ENCODE data around the gene MACROD2.

The MACROD2 gene

DNA sequence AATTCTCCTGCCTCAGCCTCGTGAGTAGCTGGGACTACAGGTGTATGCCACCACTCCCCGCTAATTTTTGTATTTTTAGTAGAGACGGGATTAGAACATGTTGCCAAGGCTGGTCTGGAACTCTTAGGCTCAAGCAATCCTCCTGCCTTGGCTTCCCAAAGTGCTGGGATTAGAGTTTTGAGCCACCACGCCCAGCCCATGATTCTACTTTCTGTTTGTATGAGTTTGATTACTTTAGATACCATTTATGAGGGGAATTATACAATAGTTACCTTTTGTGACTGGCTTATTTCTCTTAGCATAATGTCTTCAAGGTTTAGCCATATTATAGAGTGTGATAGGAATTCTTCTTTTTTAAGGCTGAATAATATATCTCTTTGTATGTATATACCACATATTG is 897.5 kb downstream of the MACROD2 start:
- peaks cover 10% of the 10 kb centered on the region for H3K9me3 Mint-ChIP-seq (ENCODE audit: low read depth)
- H3K36me3 Mint-ChIP-seq = no peaks in the 10 kb centered on the region
- no peak overlapping the region for H3K4me3 Mint-ChIP-seq
- H3K27ac Mint-ChIP-seq = no peak overlapping the region
- H3K27me3 Mint-ChIP-seq = no peaks in the 10 kb centered on the region
- H3K4me1 Mint-ChIP-seq (ENCODE audit: low read depth) = no peaks in the 10 kb centered on the region

DNA sequence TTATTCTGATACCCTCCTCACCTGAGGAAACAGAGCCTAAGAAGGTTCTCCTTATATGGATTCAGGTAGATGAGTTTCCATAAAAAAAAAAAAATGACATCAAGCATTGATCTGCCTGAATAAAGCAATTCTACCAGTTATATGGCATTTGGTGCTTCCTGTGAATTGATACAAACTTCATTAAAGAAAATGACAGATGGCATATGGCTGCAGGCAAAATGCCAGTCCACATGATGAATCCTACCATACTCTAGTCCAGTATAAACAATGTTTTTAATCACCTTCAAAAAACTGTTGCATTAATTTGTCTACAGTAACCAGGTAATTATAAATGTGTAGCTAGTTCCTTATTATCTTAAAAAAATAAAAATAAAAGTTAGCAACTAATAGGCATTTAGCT is 901.3 kb downstream of the MACROD2 start:
- no peak overlapping the region for H3K27ac Mint-ChIP-seq

DNA sequence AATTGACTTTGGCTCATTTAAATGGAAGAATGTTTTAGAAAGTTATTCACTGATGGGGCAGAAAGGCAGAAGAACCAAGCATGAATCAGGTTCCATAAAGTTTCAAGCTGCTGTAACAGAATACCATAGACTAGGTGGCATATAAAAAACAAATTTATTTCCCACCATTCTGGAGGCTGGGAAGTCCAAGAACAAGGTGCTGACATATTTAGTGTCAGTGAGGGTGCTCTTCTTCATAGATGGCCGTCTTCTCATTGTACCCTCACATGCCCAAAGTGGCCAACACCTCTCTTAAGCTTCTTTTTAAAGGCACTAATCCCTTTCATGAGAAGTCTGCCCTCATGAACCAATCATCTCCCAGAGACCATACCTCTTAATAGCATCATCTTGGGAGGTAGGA is 902.3 kb downstream of the MACROD2 start:
- Mint-ChIP-seq H3K4me1 (ENCODE audit: low read depth) (no peaks in the 10 kb centered on the region), H3K27me3 (no peaks in the 10 kb centered on the region), H3K27ac (no peak overlapping the region), H3K36me3 (no peaks in the 10 kb centered on the region), H3K4me3 (no peak overlapping the region), H3K9me3 (ENCODE audit: low read depth) (peaks cover 3% of the 10 kb centered on the region)

More for the DNA sequence above, 901.3 kb downstream of the MACROD2 start:
- Mint-ChIP-seq H3K36me3 (no peaks in the 10 kb centered on the region), H3K4me1 (ENCODE audit: low read depth) (no peaks in the 10 kb centered on the region), H3K27me3 (no peaks in the 10 kb centered on the region), H3K9me3 (ENCODE audit: low read depth) (peaks cover 3% of the 10 kb centered on the region), H3K4me3 (no peak overlapping the region)

DNA sequence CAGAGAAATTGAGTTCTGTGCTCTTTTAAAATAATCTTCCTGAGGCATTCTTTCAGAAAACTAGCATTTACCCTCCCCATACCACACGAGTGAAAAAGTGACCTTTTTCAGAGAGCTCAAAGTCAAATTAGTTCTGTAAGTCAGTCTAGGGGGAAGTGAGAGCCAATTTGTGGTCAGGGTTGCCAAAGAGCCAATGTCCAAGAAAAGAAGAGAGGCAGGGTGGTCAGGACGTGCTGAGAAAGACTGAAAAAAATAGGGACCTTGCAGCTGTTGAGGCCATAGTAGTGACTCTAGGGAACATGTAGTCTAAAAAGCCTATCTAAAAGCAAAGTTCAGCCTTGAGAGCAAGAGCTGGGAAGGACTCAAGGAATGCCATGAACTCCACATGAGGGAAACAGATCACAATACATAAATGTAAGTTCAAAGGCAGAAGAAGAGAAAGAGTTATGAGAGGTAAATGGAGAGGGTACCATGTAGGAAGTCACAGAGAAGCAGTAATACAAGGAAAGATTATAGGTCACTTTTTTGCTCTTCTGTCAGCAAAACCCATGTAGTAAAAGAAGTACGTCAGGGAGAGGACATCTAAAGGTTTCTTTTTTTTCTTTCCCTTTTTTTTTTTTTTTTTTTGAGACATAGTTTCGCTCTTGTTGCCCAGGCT is 907.2 kb downstream of the MACROD2 start:
- Mint-ChIP-seq H3K4me3 (no peak overlapping the region), H3K36me3 (no peaks in the 10 kb centered on the region), H3K27me3 (no peaks in the 10 kb centered on the region), H3K9me3 (ENCODE audit: low read depth) (peaks cover 8% of the 10 kb centered on the region), H3K27ac (no peak overlapping the region), H3K4me1 (ENCODE audit: low read depth) (no peaks in the 10 kb centered on the region)

DNA sequence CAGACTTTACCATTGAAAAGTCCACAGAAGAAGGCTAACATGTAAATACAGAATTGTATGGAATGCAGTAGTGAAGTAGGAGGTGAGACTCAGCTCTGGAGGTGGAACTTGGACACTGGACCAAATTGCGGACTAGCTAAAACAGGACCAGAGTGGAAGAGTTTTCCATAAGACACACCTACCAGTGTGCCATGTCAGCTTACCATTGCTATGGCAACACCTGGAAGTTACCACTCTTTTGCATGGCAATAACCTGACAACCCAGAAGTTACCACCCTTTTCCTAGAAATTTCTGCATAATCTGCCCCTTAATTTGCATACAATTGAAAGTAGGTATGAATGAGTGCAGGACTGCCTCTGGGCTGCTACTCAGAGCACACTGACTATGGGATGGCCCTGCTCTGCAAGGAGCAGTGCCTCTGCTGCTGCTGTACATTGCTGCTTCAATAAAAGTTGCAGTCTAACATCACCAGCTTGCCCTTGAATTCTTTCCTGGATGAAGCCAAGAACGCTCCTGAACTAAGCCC is 911.7 kb downstream of the MACROD2 start:
- no peak overlapping the region for H3K27ac Mint-ChIP-seq
- H3K4me1 Mint-ChIP-seq (ENCODE audit: low read depth) = no peaks in the 10 kb centered on the region
- no peak overlapping the region for H3K4me3 Mint-ChIP-seq
- H3K9me3 Mint-ChIP-seq (ENCODE audit: low read depth) = peaks cover 8% of the 10 kb centered on the region
- H3K36me3 Mint-ChIP-seq = no peaks in the 10 kb centered on the region
- no peaks in the 10 kb centered on the region for H3K27me3 Mint-ChIP-seq

DNA sequence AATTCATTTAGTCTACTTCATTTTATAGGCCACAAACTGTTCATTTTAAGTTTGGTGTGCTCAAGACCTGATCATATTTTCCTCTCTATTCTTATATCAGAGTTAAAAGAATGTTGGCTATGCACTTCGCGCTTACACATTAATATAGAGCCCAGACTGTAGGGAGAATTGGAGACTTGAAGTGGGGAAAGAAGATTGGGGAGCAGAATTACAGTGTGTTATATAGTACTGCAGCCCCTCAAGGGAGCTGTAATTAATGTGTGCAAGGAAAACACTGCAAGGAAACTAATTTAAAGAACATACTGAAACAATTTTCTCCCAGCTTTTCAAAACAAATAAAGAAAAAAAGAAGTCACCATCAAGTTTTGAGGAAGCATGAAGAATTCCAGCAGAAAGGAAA is 914.8 kb downstream of the MACROD2 start:
- no peaks in the 10 kb centered on the region for H3K4me1 Mint-ChIP-seq (ENCODE audit: low read depth)
- H3K27ac Mint-ChIP-seq = no peak overlapping the region
- no peaks in the 10 kb centered on the region for H3K36me3 Mint-ChIP-seq
- no peak overlapping the region for H3K4me3 Mint-ChIP-seq
- no peaks in the 10 kb centered on the region for H3K27me3 Mint-ChIP-seq
- H3K9me3 Mint-ChIP-seq (ENCODE audit: low read depth) = no peaks in the 10 kb centered on the region

DNA sequence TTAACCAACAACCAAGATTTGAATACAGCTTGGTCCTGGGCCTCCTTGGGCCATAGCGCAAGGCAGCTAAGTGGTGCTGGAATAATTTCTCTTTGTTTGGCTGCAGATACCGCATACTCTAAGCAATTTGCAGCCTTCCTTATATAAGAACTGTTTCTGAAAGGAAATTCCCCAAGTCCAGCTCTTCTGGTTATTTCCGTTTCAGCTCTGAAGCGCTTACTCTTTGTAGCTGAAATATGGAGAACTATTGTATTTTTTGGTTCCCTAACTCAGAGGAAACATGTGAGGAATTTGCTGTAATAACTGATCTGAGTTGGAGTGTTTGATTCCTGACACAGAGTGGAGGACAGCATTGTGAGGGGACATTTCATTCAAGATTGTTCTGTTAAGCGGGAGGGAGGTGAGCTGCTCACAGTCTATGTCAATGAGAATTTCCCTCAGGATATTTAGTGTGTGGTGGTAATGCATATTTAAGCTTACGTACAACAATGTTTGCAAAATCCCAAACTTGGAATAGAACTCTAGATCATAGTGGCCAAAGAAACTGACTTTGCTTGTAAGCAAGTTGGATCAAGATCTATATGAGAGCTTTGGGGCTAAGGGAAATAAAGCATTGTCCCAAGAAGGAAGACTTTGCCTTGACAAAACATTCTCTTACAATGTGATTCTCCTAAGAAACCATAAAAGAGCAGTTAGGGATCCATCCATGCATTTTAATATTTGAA is 918.7 kb downstream of the MACROD2 start:
- no peaks in the 10 kb centered on the region for H3K9me3 Mint-ChIP-seq (ENCODE audit: low read depth)
- H3K36me3 Mint-ChIP-seq = no peaks in the 10 kb centered on the region
- no peaks in the 10 kb centered on the region for H3K27me3 Mint-ChIP-seq
- H3K4me1 Mint-ChIP-seq (ENCODE audit: low read depth) = no peaks in the 10 kb centered on the region
- no peak overlapping the region for H3K4me3 Mint-ChIP-seq
- no peak overlapping the region for H3K27ac Mint-ChIP-seq

DNA sequence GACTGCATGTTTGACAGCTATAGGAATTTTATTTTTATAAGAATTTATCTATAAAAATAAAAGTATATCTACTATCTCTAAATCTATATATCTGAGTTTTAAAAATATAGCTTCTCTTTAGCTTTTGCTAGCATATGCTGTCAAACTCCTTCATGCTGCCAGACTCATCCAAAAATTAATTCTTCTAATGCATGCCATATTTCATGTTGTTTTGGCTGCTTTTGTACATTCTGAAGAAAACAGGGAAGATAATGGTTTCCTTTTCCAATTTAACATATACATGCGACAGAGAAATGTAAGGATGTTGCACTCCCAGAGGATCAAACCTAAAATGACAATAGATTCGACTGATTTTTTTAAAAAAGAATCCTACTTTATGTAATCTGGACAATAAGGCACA is 919.3 kb downstream of the MACROD2 start:
- no peak overlapping the region for H3K27ac Mint-ChIP-seq
- no peak overlapping the region for H3K4me3 Mint-ChIP-seq
- no peaks in the 10 kb centered on the region for H3K27me3 Mint-ChIP-seq
- H3K9me3 Mint-ChIP-seq (ENCODE audit: low read depth) = no peaks in the 10 kb centered on the region
- no peaks in the 10 kb centered on the region for H3K36me3 Mint-ChIP-seq
- no peaks in the 10 kb centered on the region for H3K4me1 Mint-ChIP-seq (ENCODE audit: low read depth)

DNA sequence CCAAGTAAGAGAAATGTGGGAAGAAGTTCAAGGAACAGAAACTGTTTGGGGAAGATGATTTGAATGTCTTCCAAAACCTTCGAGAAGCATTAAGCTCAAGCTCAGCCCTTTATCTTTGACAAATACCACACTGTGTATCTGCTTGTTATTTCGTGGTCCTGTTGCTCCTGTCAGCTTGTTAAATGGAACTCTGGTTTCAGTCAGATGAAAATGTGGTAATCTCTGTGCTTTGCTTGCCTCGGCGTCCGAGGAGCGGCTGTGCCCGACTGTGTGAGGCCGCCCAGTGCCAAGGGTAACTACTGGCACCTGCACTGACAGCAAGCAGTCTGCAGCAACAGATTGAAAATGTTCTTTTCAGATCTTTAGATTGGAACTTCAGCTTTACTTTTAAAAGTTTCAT is 920.0 kb downstream of the MACROD2 start:
- Mint-ChIP-seq H3K27ac (no peak overlapping the region), H3K36me3 (no peaks in the 10 kb centered on the region), H3K4me3 (no peak overlapping the region), H3K27me3 (no peaks in the 10 kb centered on the region), H3K9me3 (ENCODE audit: low read depth) (no peaks in the 10 kb centered on the region), H3K4me1 (ENCODE audit: low read depth) (no peaks in the 10 kb centered on the region)

DNA sequence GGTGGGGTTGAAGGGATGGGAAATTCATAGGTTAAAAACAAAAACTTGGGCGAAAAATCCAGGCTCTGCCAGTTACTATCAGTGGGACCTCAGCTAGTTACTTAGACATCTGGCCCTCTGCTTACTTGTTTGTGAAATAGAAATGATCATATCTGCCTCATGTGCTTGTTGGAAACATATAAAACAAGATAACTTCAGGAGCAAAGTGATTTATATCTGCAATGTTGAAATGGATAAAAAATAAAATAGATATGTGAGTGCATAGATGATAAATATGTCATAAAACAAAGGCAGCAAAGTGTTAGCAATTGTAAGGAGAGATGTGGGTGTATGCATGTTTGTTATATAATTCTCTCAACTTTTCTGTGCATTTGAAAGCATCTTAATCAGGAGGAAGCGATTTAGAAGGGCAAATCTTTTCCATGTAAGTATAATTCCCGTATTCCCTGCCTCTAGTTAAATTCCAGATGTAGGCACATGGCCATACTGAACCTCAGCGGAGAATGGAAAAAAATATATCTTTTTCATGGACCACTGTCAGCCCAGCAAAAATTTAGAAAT is 921.1 kb downstream of the MACROD2 start:
- Mint-ChIP-seq H3K4me1 (ENCODE audit: low read depth) (no peaks in the 10 kb centered on the region), H3K36me3 (no peaks in the 10 kb centered on the region), H3K27me3 (no peaks in the 10 kb centered on the region), H3K9me3 (ENCODE audit: low read depth) (no peaks in the 10 kb centered on the region), H3K4me3 (no peak overlapping the region), H3K27ac (no peak overlapping the region)

DNA sequence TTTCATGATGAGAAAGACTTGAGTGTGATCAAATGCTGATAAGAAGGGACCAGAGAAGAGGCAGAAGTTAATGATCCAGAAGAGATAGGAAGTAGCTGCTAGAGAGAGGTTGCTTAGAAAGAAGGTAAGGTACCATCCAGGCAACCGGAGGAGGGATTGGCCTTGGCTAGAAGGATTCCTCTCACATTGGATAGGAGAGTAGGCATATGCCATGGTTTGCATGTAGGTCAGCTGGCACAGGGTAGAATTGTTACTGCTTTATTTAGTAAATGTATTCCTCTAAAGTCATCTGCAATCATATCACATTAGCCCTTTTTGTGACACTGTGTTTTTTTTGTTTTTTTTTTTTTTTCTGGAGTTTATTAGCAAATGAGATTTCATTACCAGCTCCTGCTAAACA is 923.0 kb downstream of the MACROD2 start:
- Mint-ChIP-seq H3K4me1 (ENCODE audit: low read depth) (no peaks in the 10 kb centered on the region), H3K9me3 (ENCODE audit: low read depth) (no peaks in the 10 kb centered on the region), H3K36me3 (no peaks in the 10 kb centered on the region), H3K4me3 (no peak overlapping the region), H3K27me3 (no peaks in the 10 kb centered on the region), H3K27ac (no peak overlapping the region)

DNA sequence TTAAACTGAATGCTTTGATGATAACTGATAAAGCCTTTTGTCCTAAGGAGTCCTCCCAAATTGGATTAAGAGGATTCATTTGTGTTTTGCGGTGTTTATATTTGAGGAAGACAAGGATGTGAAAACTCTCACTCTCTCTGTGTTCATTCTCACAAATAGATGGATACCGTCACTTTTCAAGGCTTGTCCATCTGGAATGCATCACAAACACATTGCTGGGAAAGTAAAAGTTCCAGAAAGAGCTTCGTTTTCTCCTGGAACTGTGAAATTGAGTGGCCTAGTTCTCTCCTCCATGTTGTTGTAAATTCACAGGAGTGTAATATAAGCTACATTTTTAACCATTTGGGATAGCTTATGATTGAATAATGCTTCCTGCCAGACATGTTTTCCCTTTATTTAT is 923.7 kb downstream of the MACROD2 start:
- Mint-ChIP-seq H3K4me3 (no peak overlapping the region), H3K36me3 (no peaks in the 10 kb centered on the region), H3K4me1 (ENCODE audit: low read depth) (no peaks in the 10 kb centered on the region), H3K9me3 (ENCODE audit: low read depth) (no peaks in the 10 kb centered on the region), H3K27ac (no peak overlapping the region), H3K27me3 (no peaks in the 10 kb centered on the region)

DNA sequence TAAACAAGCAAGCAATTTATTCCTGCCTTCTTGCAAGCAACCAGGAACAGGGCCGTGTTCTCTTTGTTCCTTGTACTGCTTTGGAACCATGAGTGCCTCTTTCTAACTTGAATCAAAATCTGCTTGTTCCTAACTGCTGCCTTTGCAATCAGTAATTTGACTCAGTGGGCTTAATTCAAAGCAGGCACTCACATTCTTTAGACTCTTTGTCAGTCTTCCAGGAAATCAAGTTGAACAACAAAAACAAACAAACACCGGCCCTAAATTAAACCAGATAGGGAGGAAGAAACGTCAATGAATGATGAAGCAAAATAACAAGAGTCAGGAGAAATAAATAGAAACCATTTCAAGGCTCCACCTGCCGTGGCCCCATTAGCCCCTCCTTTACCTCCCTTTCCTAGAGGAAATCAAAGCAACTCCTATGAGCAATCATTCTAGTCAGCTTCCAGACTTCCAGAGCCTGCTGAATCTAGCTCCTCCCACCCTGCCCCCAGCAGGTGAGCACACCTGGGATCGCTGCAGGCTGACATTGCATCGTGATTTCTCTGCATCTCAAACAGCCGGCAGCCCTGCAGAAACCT is 924.3 kb downstream of the MACROD2 start:
- Mint-ChIP-seq H3K4me1 (ENCODE audit: low read depth) (no peaks in the 10 kb centered on the region), H3K4me3 (no peak overlapping the region), H3K27ac (no peak overlapping the region), H3K9me3 (ENCODE audit: low read depth) (no peaks in the 10 kb centered on the region), H3K27me3 (no peaks in the 10 kb centered on the region), H3K36me3 (no peaks in the 10 kb centered on the region)

DNA sequence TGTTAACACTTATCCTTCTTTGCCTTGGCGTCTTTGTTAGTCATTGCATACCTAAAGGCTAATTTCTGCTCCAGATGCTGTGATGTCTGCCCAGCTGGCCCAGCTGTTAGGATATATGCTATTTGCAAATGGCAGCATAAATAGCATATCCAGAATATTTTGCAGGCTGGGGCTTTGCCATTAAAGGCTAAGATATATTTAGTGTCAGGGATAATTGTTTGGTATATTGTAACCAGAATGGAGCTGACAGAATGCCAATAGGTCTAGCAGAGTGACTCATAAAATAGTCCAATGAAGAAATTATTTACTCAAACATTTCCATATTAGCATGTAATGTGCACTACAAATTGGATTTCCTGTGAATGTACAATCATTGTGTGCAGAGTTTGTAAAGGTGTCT is 926.2 kb downstream of the MACROD2 start:
- H3K4me3 Mint-ChIP-seq = no peak overlapping the region
- no peaks in the 10 kb centered on the region for H3K27me3 Mint-ChIP-seq
- H3K9me3 Mint-ChIP-seq (ENCODE audit: low read depth) = no peaks in the 10 kb centered on the region
- H3K27ac Mint-ChIP-seq = no peak overlapping the region
- H3K4me1 Mint-ChIP-seq (ENCODE audit: low read depth) = no peaks in the 10 kb centered on the region
- H3K36me3 Mint-ChIP-seq = no peaks in the 10 kb centered on the region

DNA sequence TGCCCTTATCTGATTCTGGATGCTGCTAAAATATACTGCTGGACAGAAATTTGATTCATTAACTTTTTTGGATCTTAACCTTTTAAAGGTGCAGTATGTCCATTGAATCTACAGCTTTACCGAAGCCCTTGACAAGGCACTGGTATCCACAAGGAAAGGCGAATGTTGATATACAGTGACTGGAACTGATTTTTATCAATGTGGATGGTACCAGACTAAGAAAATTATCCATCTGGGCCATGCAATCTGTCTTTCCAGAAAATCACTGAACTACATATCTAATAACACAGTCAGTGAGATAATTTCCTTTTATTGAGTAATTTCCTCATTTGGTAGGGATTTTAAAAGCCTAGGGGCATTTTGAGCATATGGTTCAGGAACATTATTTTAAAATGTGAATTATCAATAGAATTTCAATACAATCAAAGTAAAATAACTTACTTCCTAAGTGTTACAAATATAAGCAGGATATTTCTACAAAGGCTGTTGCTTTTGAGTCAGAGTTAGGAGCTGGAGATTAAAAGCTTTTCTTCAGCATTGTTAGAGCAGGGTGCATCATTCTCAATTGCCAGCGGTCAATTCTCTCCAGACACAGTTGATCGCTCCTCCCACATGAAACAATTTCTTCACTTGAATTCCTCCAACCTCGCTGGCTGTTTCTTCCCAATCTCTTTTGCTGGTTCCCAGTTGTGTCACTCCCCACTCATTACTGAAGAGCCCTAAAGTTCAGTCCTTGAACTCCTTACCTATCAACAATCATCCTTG is 927.4 kb downstream of the MACROD2 start:
- no peaks in the 10 kb centered on the region for H3K27me3 Mint-ChIP-seq
- H3K9me3 Mint-ChIP-seq (ENCODE audit: low read depth) = no peaks in the 10 kb centered on the region
- H3K4me3 Mint-ChIP-seq = no peak overlapping the region
- H3K4me1 Mint-ChIP-seq (ENCODE audit: low read depth) = no peaks in the 10 kb centered on the region
- H3K36me3 Mint-ChIP-seq = no peaks in the 10 kb centered on the region
- no peak overlapping the region for H3K27ac Mint-ChIP-seq
